Loucy (cell line): Measurements from ENCODE around the gene PROP1.

Experiments
- H2AFZ ChIP-seq: fragments of 200-600 bp; sonication (generic); 2 replicates; pipeline ENCODE4 v1.6.0; 2016; ENCODE audit warnings: antibody characterized with exemption, mild to moderate bottlenecking, low read length, moderate library complexity
- H3F3A ChIP-seq: fragments of 200-600 bp; 2 replicates; pipeline ENCODE4 v1.6.0; 2016; ENCODE audit warnings: antibody characterized with exemption, low read depth, mild to moderate bottlenecking
- H3K27me3 ChIP-seq: fragments of 200-600 bp; sonication (generic); 2 replicates; pipeline ENCODE4 v1.6.1; 2014; ENCODE audit warnings: low read length, mild to moderate bottlenecking; ENCODE audit not compliant: insufficient read depth, poor library complexity, severe bottlenecking
- H3K36me3 ChIP-seq: fragments of 200-600 bp; sonication (generic); 2 replicates; pipeline ENCODE4 v1.6.1; 2016; ENCODE audit warnings: low read length; ENCODE audit not compliant: insufficient read depth
- H3K4me1 ChIP-seq: fragments of 200-600 bp; sonication (generic); 2 replicates; pipeline ENCODE4 v1.5.1; 2014; ENCODE audit warnings: low read length, mild to moderate bottlenecking; ENCODE audit not compliant: insufficient read depth, poor library complexity, severe bottlenecking
- H3K4me2 ChIP-seq: fragments of 200-600 bp; sonication (generic); 2 replicates; pipeline ENCODE4 v1.6.0; 2014; ENCODE audit warnings: antibody characterized with exemption, low read length, low read depth, mild to moderate bottlenecking; ENCODE audit not compliant: poor library complexity, severe bottlenecking
- H3K4me3 ChIP-seq: fragments of 200-600 bp; sonication (generic); 2 replicates; pipeline ENCODE4 v1.5.1; 2014; ENCODE audit warnings: low read length, mild to moderate bottlenecking, mixed read lengths; ENCODE audit not compliant: poor library complexity, severe bottlenecking
- H3K79me2 ChIP-seq: fragments of 200-600 bp; sonication (generic); 2 replicates; pipeline ENCODE4 v1.6.1; 2014; ENCODE audit warnings: low read length; ENCODE audit not compliant: insufficient read depth
- H3K9ac ChIP-seq: fragments of 200-600 bp; sonication (generic); 2 replicates; pipeline ENCODE4 v1.6.0; 2014; ENCODE audit warnings: mild to moderate bottlenecking, low read depth, low read length, moderate library complexity; ENCODE audit not compliant: poor library complexity, severe bottlenecking
- H3K9me2 ChIP-seq: fragments of 200-600 bp; sonication (generic); replicated peaks from 2 replicates; pipeline ENCODE4 v1.6.1; 2016; ENCODE audit warnings: low read depth, low read length, mixed read lengths
- H3K9me3 ChIP-seq: fragments of 200-600 bp; sonication (generic); 2 replicates; pipeline ENCODE4 v1.6.1; 2014; ENCODE audit warnings: mild to moderate bottlenecking, antibody characterized with exemption, low read length, low read depth; ENCODE audit not compliant: insufficient read depth
- H4K20me1 ChIP-seq: fragments of 200-600 bp; sonication (generic); 2 replicates; pipeline ENCODE4 v1.6.0; 2014; ENCODE audit warnings: antibody characterized with exemption, low read length, mild to moderate bottlenecking; ENCODE audit not compliant: insufficient read depth, poor library complexity, severe bottlenecking
- CTCF ChIP-seq: fragments of 200-600 bp; sonication (generic); conservative IDR thresholded peaks from 2 replicates; pipeline ENCODE4 v1.5.1; 2014; ENCODE audit warnings: mild to moderate bottlenecking, antibody characterized with exemption, low read length
- EZH2phosphoT487 ChIP-seq: fragments of 200-600 bp; IDR thresholded peaks from 2 replicates; pipeline ENCODE4 v1.6.1; 2018; ENCODE audit warnings: antibody characterized with exemption, mild to moderate bottlenecking, moderate library complexity, borderline replicate concordance

Gene PROP1

GRCh38 chr5:177967221-177967887 is 28.7 kb downstream of the PROP1 start:
- H3K4me3 ChIP-seq: no peak overlapping the region
- no peak overlapping the region for H3K9ac ChIP-seq
- no peaks in the 10 kb centered on the region for H3K27me3 ChIP-seq
- no peak overlapping the region for H3K4me2 ChIP-seq
- no peaks in the 10 kb centered on the region for H4K20me1 ChIP-seq
- no peaks in the 10 kb centered on the region for H3K79me2 ChIP-seq
- no peaks in the 10 kb centered on the region for H3K9me3 ChIP-seq
- H3K4me1 ChIP-seq: no peaks in the 10 kb centered on the region
- no peak overlapping the region for H2AFZ ChIP-seq
- no peaks in the 10 kb centered on the region for H3K9me2 ChIP-seq
- H3F3A ChIP-seq: no peaks in the 10 kb centered on the region
- no peak for TF ChIP-seq CTCF
- no peak for TF ChIP-seq EZH2phosphoT487
- H3K36me3 ChIP-seq: no peaks in the 10 kb centered on the region

- no peak overlapping the region for H2AFZ ChIP-seq
- H3K36me3 ChIP-seq: no peaks in the 10 kb centered on the region
- TF ChIP-seq EZH2phosphoT487: no peak
- H3K4me3 ChIP-seq: no peak overlapping the region
- H3K9me3 ChIP-seq: no peaks in the 10 kb centered on the region
- H3K4me2 ChIP-seq: no peak overlapping the region
- H3K79me2 ChIP-seq: no peaks in the 10 kb centered on the region
- H4K20me1 ChIP-seq: no peaks in the 10 kb centered on the region
- no peaks in the 10 kb centered on the region for H3F3A ChIP-seq
- no peaks in the 10 kb centered on the region for H3K27me3 ChIP-seq
- H3K9me2 ChIP-seq: no peaks in the 10 kb centered on the region
- no peak overlapping the region for H3K9ac ChIP-seq
- no peaks in the 10 kb centered on the region for H3K4me1 ChIP-seq
These were observed 29.2 kb downstream of the PROP1 start for GRCh38 chr5:177966839-177967166.

- H3K9me3 ChIP-seq: no peaks in the 10 kb centered on the region
- no peaks in the 10 kb centered on the region for H3K9me2 ChIP-seq
- H3K4me3 ChIP-seq: no peak overlapping the region
- no peak for TF ChIP-seq EZH2phosphoT487
- TF ChIP-seq CTCF: no peak
- H3F3A ChIP-seq: no peaks in the 10 kb centered on the region
- H3K4me1 ChIP-seq: no peaks in the 10 kb centered on the region
- no peak overlapping the region for H3K4me2 ChIP-seq
- no peaks in the 10 kb centered on the region for H4K20me1 ChIP-seq
- H3K36me3 ChIP-seq: no peaks in the 10 kb centered on the region
- no peaks in the 10 kb centered on the region for H3K79me2 ChIP-seq
- no peaks in the 10 kb centered on the region for H3K27me3 ChIP-seq
- no peak overlapping the region for H2AFZ ChIP-seq
- H3K9ac ChIP-seq: no peak overlapping the region
These were observed 29.8 kb downstream of the PROP1 start for GRCh38 chr5:177966009-177966838.
